Glomerular visceral epithelial cell (primary cell): ENCODE measurements around the gene RS1.

ENCODE experiments used
- DNase-seq: peaks from one replicate; pipeline ENCODE4 v3.0.0-alpha.2; 2016; ENCODE audit errors: extremely low spot score

The RS1 gene

GRCh38 chrX:18598413-18598812, 73.5 kb downstream of the RS1 start:
- DNase-seq: no peak

DNA sequence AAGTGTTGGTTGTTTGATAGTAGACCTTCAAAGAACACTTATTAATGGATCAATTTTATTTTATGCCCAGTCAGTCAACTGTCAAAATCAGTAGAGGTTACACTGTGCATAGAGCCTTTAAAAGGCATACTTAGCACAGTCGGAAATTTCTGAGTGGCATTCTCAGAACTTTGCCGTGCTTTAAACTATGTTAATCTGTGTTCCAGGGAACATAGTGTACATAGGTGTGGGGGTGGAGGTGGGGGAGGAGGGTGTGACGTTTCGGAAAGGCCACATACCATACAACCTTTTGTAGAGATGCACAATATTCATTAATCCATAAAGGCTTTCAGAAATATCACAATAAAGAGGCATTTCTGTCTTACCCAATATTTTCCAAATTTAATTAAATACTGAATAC, 75.8 kb downstream of the RS1 start:
- DNase-seq: no peak

DNA sequence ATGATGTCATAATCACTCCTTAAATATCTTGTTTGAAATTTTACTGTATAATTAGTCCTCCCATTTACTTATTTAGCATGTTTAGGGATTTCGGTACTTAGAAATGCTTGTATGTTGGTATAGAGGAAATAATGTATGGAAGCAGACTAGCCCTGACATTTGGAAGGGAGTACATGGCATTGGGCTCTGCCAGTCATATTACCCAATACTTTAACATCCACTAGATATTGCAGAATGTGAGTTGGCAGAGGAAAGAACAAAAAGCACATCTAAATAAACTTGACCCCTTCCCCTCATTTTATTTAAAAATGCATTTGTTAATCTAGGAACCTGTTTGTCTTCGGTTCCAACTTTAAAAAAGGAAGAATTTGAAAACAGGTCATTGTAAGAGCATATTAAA, 77.8 kb downstream of the RS1 start:
- no peak for DNase-seq

GRCh38 chrX:18591834-18592233, 80.1 kb downstream of the RS1 start:
- DNase-seq: no peak
